Lower leg skin (tissue), 3 donors: ENCODE data around the gene FAM107A.

Experiments
- POLR2A ChIP-seq, 2 donors: fragments of 450-650 bp; IDR thresholded peaks; one replicate each; pipeline ENCODE4 v1.6.1; 2016 to 2017; ENCODE audit warnings: antibody characterized with exemption in 2 of 2, mild to moderate bottlenecking in 1 of 2, moderate library complexity in 1 of 2
- TF ChIP-seq, protein P1 (sequence below), 3 donors: fragments of 450-650 bp; IDR thresholded peaks; one replicate each; pipeline ENCODE4 v1.5.1; 2016; ENCODE audit warnings: antibody characterized with exemption in 3 of 3, mild to moderate bottlenecking in 3 of 3, moderate library complexity in 2 of 3

- TF ChIP-seq, protein P1, sequence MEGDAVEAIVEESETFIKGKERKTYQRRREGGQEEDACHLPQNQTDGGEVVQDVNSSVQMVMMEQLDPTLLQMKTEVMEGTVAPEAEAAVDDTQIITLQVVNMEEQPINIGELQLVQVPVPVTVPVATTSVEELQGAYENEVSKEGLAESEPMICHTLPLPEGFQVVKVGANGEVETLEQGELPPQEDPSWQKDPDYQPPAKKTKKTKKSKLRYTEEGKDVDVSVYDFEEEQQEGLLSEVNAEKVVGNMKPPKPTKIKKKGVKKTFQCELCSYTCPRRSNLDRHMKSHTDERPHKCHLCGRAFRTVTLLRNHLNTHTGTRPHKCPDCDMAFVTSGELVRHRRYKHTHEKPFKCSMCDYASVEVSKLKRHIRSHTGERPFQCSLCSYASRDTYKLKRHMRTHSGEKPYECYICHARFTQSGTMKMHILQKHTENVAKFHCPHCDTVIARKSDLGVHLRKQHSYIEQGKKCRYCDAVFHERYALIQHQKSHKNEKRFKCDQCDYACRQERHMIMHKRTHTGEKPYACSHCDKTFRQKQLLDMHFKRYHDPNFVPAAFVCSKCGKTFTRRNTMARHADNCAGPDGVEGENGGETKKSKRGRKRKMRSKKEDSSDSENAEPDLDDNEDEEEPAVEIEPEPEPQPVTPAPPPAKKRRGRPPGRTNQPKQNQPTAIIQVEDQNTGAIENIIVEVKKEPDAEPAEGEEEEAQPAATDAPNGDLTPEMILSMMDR (IDR thresholded peaks at IDR 0.05): no peak
- no peak for TF ChIP-seq POLR2A (IDR thresholded peaks at IDR 0.05)
These were observed 9.6 kb upstream of the FAM107A start for GRCh38 chr3:58586776-58587192.
